ENCODE results near the gene HNF1A. TPM values are rescaled to one million over a fixed set of nuclear protein-coding genes. Genes with fewer than 3 reads are reported as not detected.

Gene HNF1A
- total and polyA plus RNA-seq, 9 of the 15 experiments (the other 6 are each of a cell fraction or from before 2014, with no cell fraction given): not detected

- TF ChIP-seq CHD7 (IDR thresholded peaks at IDR 0.05; ENCODE audit: low read depth, low read length): no peak
- 0 out of 2 replicates have a peak, but pooled peaks have one; percentile 61 for TF ChIP-seq ZNF165 (CRISPR knock-in tag; IDR thresholded peaks at IDR 0.05; ENCODE audit: borderline replicate concordance)
- peak; percentile 98 for TF ChIP-seq SIN3B (IDR thresholded peaks at IDR 0.05; ENCODE audit: low read depth)
- TF ChIP-seq TRIM28 (IDR thresholded peaks at IDR 0.05): no peak
- no peak for TF ChIP-seq MEIS2 (IDR thresholded peaks at IDR 0.05; ENCODE audit: partially characterized antibody)
- TF ChIP-seq THAP12 (CRISPR knock-in tag; IDR thresholded peaks at IDR 0.05): peak; percentile 78; the same call in 1 of the 2 replicates
- no peak for TF ChIP-seq E4F1 (CRISPR knock-in tag; IDR thresholded peaks at IDR 0.05; ENCODE audit: borderline replicate concordance)
- TF ChIP-seq HNRNPH1 (optimal IDR thresholded peaks at IDR 0.05; ENCODE audit: low read depth, low read length): no peak
- TF ChIP-seq XRCC4 (IDR thresholded peaks at IDR 0.05; ENCODE audit: extremely low read depth, insufficient read depth, insufficient read length): no peak
- TF ChIP-seq LARP7 (IDR thresholded peaks at IDR 0.05): no peak
Observed at GRCh38 chr12:121015825-121016766, 37.8 kb downstream of the HNF1A start, which contains the start of gene C12orf43 (continued).

Data from K562 (cell line).